ENCODE data around the gene ENG.
"Not testable (repeated sequence)": the region's sequence is repeated elsewhere in the genome, so short reads cannot be mapped to it uniquely, and the experiment has no call there.

Gene ENG

DNA sequence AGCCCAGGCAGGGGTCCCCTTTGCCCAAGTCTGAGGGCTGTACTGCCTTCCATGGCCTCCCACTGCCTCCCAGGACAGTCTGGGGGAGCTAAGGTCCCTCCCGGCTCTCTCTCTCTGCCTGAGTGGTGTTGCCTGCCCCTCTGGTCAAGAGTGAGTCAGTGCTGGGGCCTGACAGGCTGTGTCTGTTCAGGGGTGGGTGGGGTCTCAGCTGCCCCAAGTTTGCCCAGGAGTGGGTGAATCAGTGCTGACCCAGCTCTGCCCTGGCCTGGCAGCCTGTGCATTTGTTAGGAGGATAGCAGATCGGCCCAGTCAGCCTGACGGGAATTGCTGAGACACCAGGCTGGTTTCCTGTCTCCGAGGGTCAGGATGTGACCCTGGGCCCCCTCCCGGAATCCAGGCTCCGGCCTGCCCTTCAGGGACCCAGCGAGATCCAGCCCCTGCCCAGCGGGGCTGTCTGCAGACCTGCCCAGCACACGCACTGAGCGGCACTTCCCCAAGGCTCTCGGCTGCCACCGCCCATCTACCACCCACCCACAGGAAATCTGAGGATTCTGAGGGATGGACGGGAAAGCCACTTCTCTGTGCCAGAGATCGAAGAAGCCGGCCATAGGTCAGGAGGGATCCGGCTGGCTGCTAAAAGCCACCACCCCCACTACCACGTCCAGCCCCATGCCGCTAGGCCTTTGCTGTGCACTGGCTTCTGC lies 15.9 kb downstream of the ENG start:
- no peak for DNase-seq

DNA sequence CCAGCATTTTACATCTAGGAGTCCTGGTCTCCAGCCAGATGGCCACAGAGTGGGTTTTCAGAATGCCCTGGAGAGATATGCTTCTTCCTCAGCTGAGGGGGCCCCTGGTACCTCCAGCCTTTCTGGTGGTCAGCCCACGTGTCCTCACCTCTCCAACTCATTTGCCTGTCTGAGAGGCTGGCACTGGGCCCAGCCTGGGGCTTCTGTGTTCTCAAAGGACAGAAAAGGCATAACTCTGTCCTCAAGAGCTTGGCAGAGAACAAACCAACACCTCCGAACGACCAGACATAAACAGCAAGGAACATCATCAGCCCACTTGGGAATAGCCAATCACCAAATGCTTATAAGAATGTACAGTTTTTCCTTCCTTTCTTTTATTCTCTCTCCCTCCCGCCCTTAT lies 17.1 kb downstream of the ENG start:
- no peak for DNase-seq

DNA sequence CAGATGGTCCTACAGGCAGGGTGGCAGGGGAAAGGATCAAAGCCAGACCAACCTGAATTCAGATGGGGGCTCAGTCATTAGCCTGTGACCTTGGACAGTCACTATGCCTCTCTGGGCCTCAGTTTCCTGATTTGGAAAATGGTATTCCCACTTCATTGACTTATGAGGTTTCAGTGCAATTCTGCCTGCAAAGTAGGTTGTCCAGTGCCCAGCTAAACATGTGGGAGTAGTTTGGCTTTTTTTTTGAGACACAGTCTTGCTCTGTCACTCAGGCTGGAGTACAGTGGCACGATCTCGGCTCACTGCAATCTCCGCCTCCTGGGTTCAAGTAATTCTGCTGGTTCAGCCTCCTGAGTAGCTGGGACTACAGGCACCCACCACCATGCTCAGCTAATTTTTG lies 17.9 kb downstream of the ENG start:
- DNase-seq: not testable (repeated sequence)

DNA sequence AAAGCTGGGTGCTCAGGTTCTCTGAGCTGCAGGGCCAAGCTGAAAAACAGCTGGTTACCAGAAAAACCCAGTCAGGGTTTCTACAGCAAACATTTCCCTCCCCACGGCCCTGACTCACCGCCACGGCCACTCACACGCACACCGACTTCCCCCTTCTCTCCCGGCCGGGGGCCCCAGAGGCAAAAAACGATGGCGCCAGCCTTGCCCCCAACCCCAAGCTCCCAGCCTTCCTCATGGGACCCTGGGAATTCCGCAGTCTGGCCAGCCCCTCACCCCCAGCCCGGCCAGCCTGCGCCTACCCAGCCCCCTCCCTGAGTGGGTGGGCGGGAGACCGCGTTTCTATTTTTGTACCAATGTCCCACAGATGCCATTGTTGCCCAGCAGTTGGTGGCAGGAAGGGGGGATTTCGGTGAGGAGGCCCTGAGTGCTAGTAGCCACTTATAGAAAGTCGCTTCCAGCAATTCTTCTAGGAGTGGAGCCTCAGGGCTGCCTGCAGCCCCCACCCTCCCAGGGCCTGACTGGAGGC lies 18.4 kb downstream of the ENG start:
- DNase-seq: no peak

DNA sequence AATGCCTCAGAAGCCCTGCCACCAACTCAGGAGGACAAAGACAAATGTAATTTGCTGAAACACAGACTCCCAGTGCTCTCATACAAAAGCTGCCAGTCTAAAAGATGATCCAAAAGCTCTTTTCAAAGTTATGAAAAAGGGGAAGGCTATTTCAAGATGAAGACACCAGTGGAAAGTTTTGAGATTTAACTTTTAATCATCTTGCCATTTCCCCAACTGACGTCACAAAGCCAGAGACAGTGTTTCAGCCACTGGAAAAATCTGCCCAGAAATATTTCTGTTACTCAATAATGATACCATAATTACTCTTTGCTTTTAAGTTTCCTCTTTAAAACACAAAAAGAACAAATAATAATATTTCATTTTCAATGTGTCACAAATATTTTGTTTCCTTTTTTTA lies 20.9 kb downstream of the ENG start:
- DNase-seq: no peak

DNA sequence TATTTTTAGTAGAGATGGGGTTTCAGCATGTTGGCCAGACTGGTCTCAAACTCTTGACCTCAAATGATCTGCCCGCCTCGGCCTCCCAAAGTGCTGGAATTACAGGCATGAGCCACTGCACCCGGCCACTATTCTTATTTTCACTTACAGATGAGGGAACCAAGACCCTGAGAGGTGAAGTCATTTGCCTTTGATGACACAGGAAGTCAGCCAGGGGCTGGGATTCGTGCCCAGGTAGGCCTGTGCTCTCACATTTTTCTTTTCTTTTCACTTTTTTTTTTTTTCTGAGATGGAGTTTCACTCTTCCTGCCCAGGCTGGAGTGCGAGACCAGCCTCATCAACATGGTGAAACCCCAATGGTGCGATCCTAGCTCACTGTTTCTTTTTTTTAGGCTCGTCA lies 22.2 kb downstream of the ENG start:
- no peak for DNase-seq

DNA sequence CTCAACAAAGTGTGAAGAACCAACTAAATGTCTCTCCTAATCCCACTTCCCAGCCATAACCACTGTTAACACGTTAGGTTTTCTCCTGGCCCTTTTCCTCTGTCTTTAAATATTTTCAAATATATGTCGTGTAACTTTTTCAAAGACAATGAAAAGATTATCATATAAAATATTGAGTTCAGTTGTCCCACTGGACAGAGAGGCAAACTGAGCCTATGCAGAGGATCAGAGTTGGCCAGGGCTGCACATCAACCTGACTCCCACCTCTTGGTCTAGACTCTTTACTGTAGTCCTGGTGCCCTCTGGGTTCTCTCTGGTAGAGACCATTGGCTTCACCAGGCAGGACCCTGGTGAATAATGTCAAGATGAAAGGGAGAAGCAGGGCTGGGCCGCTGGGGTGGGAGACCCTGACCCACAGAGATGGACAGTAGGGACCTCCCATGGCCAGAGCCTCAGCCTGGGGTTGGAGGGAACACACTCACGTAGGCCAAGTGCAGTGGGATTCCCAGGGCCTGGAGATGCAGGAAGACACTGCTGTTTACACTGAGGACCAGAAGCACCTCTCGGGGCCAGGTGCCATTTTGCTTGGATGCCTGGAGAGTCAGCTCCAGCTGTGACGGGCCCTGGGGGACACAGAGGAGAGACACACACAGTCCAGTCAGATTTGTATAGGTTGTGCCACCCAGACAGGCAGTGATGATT lies 25.1 kb downstream of the ENG start:
- DNase-seq: no peak

DNA sequence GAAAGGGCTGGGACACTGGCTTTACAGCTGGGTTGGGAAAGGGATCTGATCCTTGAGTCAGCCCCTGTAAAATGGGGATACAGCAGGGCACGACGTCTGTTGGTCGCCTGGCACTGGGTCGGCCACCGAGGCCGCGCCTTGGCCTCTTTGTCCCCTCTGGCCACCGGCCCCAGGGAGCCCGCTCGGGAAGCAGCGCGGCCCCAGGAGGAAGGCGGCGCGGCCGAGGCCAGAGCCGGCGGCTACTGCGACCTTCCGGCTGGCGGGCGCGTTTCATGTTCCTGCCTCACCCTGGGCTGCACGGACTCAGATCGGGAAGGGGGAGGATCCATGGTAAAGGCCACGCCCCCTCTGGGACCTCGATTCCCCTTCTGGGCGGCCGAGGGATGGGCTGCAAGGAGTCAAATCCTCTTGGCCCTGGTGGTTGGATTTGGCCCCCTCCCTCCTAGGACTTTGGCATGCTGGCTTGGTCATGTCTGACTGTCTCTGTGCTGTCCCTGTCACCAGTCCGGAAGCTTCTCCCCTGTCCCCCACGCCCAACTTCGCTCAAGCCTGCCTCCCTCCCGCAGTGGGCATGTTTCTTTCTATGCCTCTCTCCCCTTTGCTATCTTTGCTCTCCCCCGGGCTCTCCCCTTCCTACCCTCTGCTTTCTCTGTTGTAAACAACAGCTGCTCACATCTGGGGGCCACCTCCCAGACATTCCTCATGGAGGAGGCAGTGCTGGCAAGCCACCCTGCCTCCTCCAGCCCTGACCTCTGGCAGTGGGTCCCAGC lies 26.0 kb downstream of the ENG start:
- no peak for DNase-seq

DNA sequence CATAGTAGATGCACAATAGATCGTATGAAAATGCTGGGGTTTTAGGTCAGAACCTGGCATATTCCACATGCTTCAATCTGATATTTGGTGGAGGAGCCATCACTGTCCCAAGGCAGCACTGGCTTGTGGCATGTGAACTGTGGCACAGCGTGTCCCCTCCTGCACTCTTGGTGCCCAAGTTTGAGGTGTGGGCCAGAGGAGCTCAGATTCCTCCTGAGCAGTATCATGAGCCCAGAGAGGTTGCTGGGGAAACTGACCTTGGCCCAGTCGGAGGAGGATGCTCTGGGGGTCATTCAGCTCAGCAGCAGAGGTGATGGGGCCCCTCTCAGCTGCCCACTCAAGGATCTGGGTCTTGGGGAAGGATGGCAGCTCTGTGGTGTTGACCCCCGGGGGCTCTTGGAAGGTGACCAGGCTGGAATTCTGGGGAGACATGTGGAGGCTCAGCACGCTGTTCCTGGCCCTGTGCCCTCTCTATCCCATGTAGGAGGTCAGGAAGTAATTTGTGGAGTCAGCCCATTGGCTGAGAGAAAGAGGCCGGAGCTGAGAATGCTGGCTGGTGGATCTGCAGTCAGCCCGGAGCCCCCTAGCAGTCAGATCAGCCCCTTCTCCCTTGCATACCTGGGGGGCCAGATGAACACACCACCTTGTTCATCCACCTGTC lies 28.1 kb downstream of the ENG start:
- DNase-seq: no peak

DNA sequence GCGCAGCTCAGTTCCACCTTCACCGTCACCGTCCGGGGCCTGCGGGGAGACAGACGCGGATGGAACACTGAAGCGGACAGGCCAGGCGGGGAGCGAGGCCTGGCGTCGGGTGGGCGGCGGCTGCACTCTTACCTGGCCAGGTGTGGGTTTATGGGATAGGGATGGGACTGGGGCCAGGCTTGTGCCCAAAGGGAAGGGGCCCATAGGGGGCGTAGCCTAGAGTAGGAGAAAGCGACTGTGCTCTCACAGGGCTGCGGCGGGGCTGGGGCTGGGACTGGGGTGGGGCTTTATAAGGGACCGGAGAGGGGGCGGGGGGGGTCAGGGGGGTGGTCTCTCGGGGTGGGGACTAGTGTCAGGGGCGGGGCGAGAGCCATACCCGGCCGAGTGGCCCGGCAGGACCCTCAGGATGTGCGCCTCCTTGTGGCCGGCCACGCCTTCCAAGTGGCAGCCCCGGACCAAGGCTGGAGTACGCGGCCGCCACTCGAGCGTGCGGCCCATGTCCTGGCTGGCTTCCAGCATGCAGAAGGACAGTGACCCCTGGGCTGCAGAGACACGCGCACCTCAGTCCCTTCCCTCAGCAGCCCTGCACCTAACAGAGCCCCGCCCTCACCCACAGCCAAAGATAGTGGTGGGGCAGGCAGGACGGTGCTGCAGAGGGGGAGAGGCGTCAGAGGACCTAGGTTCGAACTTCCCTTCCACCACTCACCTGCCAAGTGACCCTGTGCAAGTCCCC lies 29.0 kb downstream of the ENG start:
- no peak for DNase-seq

DNA sequence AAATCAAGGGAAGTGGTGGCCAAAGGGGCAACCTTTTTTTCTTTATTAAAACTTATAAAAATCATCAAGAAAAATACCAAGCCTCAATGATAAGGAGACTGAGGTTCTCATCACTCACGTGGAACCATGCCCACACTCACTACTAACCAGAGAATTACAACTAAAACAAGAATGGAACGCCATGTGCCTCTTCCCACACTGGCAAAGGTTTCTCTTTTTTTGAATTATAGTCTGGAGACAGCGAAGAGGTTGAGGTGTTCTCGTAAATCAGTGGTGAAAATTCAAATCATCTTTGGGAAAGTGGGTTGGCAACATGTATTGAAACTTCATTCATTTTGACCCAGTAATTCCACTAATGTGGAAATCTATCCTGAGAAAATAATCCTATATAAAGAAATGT lies 32.4 kb downstream of the ENG start:
- DNase-seq: no peak

DNA sequence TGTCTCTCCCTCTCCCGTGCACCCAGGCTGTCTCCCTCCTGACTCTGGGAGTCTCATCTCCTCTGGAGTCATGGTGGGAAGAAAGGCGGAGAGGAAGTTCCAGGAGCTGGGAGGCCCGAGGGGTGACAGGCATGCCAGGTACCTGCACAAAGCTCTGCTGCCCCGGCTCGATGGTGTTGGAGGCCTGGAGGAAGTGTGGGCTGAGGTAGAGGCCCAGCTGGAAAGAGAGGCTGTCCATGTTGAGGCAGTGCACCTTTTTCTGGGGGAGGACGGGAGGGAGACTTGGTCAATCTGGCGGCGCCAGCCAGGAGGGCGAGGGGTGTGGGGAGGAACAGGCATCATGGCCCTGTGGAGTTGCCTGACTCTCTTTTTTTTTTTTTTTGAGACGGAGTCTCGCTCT lies 35.9 kb downstream of the ENG start:
- DNase-seq: no peak

DNA sequence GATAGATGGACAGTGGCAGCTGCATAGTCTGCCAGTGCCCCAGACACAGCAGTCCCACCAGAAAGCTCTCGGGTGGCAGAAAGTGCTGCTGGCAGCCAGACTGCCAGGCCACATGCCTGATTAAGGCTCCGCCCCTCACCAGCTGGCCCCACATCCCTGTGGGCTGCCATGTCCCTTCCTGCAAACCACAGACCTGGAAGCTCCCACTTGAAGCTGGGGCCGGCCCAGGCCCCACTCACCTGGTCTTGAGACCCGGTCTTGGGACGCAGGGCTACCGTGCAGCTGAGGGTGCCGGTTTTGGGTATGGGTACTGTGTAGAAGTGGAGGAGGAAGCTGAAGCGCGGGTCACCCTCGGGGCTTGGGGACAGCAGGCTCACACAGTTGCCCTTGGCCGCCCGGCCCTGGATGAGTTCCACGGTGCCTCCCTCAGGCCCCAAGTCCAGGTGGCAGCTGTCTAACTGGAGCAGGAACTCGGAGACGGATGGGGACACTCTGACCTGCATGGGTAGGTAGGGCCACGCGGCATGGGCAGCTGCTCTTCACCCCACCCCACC lies 36.5 kb downstream of the ENG start:
- no peak for DNase-seq

DNA sequence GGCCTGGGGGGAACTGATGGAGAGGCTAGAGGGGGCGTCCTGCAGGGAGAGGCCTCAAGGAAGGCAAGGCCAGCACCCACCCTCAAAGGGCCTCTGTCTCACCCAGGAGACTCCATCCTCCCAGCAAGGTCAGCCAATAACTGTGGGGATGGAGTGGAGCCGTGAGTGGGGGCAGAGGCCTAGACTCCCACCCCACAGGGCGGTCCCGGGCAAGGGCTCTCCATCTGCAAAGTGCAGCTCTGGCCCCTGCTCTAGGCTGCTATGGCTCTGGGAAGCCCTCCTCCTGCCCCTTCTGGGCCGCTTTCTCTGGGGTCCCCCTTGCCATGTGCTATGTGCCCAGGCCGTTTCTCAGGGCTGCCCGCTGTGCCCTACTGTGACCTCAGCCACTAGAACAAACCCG lies 37.7 kb downstream of the ENG start:
- DNase-seq: no peak

DNA sequence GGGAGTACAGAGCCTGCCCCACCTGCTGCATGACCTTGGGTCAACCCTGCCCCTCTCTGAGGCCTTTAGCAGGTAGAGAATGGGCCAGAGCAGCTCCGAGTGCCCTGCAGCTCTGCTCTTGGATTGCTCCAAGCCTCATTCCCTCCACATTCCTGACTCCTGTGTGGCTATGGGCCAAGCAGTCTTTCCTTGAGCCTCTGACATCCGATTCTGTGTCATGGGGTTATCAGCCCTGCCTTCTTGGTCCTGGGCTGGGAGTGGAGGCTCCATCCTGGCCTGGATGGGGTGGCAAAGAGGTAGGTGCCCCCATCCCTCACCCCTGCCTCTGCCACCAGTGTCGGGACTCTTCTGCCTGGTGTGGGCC lies 38.1 kb downstream of the ENG start:
- DNase-seq: no peak

DNA sequence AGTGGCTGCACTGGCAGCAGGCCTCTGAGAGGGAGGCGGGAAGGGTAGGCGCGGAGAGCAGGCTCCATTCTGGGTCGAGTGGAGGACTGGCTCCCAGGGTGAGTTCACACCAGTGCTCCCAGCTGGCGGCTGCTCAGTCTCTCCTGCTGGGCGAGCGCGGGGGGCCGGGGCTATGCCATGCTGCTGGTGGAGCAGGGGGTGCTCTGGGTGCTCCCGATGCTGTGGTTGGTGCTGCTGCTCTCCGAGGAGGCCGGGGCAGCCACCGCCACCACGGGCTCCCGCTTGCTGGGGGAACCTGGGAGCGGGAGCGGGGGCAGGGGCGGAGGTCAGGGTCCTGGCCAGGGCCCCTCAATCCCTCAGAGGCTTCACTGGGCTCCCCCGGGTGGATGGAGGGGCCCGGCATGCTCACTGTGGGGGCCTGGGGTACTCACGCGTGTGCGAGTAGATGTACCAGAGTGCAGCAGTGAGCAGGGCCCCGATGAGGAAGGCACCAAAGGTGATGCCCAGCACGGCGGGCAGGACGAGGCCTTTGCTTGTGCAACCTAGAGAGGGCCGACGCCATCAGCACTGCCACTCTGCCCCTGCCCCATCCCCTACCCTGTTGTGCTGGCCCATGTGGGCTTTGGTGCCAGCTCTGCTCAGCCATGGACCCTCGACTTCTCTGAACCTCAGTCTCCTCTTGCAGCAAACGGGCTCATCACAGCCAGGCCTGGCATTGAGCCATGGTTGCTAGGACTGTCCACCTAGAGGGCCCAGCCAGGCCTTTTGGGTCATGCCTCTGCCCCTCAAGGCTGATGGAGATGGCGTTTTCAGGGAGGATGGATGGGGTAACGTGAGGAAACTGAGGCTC lies 38.7 kb downstream of the ENG start:
- no peak for DNase-seq

DNA sequence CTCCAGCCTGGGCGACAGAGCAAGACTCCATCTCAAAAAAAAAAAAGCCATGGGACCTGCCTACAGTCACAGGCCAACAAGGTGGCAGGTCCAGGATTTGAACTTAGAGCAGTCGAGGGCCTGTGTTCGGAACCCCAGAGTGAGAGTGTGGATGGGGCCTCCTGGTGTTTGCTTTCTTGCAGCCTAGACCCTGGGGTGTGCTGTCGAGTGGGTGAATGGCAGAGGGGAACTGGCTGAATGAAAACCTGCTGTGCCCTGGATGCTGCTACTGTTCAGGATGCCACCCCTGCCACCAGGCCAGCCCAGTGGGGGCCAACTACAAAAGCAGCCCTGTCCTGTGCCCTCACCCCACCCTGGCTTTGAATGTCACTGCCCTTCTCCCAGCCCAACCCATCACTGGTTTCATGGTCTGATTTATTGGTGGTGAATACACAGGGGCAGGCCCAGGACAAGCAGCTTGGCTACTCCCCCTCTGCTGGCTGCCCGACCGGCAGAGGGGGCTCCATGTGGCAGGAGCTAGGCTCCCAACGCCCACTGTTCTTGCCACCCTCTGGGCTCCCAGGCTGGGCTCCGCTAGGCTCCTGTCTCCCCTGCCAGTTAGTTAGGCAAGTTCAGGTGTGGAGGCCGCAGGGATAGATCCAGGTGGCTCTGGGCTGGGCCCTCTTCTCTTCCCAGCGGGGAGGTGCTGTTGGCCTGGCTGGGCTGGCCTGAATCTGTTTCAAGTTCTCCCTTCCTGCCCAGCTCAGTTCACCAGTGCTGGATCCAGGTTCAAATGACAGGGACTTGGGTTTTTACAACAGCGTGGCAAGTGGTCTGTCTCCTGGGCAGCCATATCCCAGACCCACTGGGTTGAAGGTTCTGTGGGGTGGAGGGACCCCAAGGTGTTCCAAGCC lies 39.6 kb downstream of the ENG start:
- no peak for DNase-seq

DNA sequence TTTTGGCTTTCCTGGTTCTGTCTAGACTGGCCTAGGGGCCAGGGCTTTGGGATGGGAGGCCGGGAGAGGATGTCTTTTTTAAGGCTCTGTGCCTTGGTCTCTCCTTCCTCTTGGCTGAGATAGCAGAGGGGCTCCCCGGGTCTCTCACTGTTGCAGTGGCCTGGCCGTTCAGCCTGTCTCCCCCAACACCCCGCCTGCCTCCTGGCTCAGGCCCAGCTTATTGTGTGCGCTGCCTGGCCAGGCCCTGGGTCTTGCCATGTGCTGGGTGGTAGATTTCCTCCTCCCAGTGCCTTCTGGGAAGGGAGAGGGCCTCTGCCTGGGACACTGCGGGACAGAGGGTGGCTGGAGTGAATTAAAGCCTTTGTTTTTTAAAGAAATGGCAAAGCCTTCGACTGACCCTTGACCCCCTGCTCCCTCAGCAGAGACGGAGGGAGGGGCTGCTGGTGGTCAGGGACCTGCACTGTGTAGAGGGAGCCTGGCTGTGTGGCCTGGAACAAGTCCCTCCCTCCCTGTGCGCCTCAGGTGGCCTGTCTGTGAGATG lies 40.7 kb downstream of the ENG start:
- DNase-seq: no peak

DNA sequence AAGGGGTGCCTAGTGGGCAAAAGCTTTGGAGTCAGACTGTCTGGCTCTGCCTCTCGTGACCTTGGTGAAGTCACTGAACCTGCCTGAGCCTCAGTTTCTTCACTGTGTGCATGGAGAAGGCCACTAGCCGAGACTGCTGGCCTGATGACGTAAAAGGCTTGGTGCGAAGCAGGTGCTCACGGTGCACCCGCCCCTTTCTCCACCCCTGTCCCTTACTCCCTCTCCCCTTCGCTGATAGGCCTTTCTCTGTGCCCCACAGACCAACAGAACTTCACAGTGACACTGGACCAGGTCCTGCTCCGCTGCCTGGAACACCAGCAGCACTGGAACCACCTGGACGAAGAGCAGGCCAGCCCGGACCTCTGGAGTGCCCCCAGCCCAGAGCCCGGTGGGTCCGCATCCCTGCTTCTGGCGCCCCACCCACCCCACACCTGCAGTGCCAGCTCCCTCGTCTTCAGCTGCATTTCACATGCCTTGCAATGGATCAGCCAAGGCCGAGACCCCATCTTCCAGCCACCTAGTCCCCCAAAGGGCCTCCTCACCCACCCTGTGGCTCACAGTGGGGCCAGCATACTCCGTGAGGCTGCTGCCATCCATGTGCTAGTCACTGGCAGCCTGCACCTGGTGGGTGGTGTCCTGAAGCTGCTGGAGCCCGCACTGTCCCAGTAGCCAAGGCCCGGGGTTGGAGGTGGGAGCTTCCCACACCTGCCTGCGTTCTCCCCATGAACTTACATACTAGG lies 41.4 kb downstream of the ENG start:
- no peak for DNase-seq

Data from activated CD4-positive, alpha-beta T cell treated with anti-CD3 and anti-CD28 coated beads, Interleukin-2, amount 50 U/mL, for 1 hour (primary cell).